NCI-H2029 (cell line): Measurements from ENCODE around the gene CTBP2.

ENCODE experiments used
- DNase-seq: peaks from one replicate; lab custom pipeline; 2025; lab: John Stamatoyannopoulos, UW

CTBP2 gene

GRCh38 chr10:125159932-125160855 is at the start of gene CTBP2:
TSS of gene CTBP2 (minus strand) at chr10:125160563.
- DNase-seq = no peak

DNA sequence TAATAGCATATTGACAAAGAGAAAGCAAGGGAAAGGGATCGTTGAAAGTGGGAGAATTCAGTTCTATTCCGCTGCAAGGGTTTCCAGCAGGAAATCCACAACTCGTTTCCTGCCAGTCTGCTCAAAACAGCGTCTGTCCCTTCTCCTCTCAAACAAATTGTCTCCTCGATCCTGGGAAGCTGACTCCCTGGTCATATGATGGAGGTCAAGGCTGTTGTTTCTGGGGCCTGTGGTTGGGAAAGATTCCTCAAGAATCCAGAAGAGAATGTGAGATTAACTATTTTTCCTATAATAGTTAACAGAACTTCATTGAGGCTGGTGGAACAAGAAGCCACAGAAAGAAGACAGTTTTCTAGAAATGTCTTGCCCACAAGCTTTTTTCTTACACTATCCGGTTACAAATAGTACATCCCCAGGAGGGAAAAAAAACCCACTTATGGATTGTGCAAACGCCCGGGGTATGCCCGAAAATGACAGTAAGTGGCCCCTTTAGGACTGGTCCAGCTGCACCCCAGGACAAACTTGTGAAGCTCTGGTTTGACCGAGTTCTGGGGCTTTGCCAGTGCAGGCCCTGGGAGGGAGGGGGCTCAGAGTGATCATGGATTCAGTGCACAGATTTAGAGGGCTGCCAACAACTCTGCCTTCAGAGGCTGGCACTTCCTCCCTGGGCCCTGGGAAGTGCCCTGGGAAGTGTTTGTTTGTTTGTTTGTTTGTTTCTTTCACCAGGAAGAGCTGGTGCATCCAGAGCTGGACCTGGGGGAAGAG is 49.4 kb upstream of the CTBP2 start:
- DNase-seq = no peak

DNA sequence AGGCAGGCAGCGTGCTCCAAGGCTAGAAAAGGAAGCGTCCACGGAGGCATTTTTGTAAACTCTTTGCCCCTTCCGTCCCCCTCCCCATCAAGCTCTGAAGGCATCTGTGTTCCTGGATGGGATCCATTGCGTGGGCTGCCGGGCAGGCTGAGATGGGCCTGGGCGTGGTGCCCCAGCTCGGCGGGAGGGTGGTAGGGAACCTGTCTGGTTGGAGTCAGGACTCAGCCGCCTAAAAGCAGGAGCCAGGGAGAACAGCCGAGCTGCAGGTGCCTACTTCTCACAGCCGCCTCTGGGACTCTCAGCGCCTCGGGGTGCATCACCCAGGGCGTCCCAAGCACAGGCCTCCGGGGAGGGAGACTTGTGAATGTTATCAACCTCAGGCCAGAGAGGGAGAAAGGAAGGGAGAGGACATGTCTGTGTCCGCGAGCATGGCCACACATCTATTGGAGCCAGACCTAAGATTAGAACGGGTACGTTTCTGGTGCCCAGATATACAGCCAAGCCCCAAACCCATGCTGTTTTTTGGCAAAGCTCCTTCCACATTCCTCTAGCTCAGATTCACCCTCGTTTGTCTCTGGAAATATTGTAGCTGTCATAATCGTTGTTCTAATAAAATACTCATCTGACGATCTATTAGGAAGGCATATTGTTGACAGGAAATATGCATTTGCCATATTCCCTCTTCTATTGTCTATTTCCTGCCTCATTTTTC is 48.6 kb upstream of the CTBP2 start:
- DNase-seq = no peak

- DNase-seq = no peak
Observed at GRCh38 chr10:125206623-125207022, 46.3 kb upstream of the CTBP2 start.

DNA sequence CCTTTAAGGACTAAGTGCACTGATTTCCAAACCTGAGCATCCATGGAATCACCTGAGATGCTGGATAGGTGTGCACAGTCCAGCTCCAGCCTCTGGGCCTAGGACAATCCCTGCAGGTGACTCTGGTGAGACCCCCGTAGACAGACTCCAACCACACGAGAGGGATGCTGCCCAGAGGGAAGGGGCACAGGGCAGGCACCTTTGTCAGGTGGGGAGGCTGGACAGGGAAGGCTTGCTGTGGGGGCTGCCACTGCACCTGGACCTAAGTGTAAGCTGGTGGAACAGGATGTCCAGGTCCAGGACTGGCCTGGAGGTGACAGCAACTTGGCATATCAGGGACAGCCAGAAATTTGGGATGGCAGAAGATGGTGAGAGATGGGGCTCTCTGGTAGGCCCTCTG is 45.1 kb upstream of the CTBP2 start:
- DNase-seq = no peak

DNA sequence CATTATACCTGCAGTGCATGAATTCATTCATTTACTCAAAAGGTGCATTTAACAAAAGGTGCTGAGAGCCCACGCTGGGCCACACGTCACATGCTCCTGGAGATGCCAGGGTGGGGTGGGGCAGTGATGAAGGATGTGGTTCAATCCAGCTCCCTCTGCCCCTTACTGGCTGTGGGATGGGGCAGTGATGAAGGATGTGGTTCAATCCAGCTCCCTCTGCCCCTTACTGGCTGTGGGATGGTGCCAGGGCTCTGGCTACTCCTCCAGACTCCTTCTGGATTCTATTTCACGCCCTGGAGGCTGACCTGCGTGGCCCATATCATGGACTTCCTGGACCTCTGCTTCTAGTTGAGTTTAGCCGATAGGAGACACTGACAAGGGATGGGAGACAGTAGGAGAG is 44.0 kb upstream of the CTBP2 start:
- DNase-seq = no peak

DNA sequence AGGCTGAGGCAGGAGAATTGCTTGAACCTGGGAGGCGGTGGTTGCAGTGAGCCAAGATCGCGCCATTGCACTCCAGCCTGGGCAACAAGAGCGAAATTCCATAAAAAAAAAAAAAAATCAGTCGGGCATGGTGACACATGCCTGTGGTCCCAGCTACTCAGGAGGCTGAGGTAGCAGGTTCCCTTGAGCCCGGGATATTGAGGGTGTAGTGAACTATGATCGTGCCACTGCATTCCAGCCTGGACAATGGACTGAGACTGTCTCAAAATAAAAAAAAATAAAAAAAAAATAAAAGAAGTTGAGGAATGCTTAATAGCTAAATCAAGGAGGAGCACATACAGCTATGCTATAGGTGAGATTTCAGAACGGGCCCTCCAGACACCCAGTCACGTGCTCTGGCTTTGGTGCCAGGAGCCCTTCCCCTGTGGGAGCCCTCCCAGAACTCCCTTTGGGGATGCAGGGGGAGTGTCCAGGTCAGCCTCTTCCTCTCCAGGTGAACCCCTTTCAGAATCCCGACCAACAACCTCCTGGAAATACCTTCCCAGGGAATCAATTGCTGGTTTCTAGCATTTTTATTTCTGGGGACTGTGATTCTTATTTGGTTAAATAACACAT is 42.9 kb upstream of the CTBP2 start:
- no peak for DNase-seq

- no peak for DNase-seq
Observed at GRCh38 chr10:125201791-125202622, 41.6 kb upstream of the CTBP2 start.

GRCh38 chr10:125201108-125201524 is 40.8 kb upstream of the CTBP2 start:
- no peak for DNase-seq

DNA sequence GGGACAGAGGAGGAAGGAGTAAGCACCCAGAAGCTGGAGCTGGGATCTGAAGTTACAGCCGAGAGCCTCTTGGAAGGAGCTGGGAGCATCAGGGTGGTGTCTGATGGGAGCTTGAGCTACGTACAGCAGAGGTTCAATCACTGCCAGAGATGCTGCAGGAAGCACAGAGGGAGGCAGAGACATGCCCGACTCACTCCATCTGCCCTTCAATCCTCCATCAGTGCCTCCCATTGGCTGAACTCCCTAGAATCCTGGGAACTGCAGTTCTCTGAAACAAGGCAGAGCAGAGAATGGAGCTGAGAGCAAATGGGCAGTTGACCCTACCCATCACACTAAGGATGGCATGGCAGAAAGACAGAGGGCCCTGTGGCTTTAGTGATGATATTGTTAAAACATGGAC is 40.0 kb upstream of the CTBP2 start:
- DNase-seq = no peak

GRCh38 chr10:125199270-125199669 is 38.9 kb upstream of the CTBP2 start:
- DNase-seq = no peak

- DNase-seq = no peak
Observed at GRCh38 chr10:125194814-125195213, 34.5 kb upstream of the CTBP2 start.

DNA sequence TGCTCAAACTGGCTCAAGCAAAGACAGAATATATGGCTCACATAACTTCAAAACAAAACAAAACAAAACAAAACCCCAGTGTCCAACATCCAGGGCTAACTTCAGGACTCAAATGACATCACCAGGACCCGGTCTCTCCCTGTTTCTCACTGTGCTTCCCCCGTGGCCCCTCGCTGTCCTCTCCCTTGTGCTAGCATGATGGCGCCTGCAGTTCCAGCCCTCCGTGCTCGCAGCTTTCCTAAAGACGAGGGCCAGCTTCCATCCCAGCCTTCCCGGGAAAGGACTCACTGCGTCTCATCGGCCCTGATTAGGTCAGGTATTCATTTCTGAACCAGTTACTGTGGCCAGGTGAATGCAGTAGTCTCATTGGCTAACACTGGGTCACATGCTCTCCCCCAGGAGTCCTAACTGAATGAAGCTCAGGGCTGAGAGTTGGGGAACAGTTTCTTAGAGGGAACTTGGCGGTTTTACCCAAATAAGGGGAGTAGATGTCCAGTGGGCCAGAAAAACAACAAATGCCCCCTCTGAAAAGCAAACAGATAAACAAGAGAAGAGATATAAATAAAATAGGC is 33.0 kb upstream of the CTBP2 start:
- DNase-seq = no peak

GRCh38 chr10:125192620-125193019 is 32.3 kb upstream of the CTBP2 start:
- DNase-seq = no peak

- DNase-seq = no peak
Observed at GRCh38 chr10:125192005-125192404, 31.6 kb upstream of the CTBP2 start.

GRCh38 chr10:125190946-125191345 is 30.6 kb upstream of the CTBP2 start:
- no peak for DNase-seq

GRCh38 chr10:125190414-125190813 is 30.1 kb upstream of the CTBP2 start:
- no peak for DNase-seq

DNA sequence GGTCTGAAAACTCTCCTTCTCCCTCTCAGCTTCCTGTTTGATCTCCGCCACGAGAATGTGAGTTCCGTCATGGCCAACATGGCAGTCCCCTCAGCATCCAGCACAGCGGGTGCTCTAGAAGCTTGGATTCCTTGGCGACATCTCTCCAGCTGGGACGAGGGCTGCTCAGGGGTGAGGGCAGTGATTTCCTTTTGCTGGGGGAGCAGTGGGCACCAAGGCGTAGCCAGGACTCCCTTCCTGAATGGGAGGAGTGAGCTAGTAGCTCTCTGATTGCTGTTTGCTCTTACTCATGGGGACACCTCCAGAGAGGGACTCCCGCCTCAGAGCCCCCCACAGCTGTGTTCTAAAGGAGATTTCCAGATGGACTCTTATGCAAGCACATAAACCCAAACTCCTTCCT is 28.8 kb upstream of the CTBP2 start:
- DNase-seq = no peak

DNA sequence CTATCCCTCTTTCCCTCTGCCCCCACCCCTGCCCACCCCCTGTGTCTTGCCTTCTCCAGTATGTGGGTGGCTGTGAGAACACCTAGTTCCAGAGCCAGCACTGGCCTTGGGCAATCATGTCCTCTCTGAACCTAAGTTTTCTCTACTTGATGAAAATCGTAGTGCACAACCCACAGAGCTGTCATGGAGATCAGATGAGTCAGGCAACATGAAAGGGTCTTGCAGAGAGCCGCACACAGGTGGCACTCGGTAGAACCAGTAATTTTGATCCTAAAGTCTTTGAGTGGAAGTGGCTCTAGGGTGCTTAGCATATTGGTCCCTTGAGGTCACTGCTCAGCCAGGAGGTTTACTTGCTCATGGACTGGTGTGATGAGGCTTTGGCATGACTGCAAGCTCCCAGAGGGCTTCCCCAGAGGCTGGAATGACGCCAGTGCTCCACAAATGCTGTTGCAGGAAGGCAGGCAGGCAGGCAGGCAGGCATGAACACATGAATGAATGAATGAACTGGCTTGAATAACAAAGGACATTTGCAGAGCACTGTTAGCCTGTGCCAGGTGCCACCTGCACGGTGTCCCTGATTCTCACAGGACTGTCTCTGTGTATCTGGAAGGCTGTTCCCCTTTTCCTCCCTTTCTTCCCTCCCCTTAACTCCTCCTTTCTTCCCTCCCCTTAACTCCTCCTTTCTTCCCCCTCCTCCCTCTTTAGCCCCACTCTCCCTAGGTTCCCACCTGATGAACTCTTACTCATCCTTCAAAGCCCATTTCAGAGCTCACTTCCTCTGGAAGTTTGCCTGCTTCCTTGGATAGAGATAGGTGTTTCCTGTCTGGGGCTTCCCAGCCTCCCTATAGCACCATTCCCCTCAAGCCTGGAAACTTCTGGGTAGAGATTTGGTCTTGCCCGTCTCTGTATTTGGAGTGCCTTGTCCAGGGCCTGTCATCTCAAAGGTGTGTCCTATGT is 27.2 kb upstream of the CTBP2 start:
- no peak for DNase-seq
